Right lobe of liver (tissue), 6 donors: ENCODE data around the gene BOC. TPM values are rescaled to one million over a fixed set of nuclear protein-coding genes. Genes with fewer than 3 reads are reported as not detected.

Source experiments
- ATAC-seq, 4 donors: fragments of 200-7000 bp; cut with Tn5 transposase; one replicate each; pipeline ENCODE4 v1.9.1; 2020; ENCODE audit warnings: mild to moderate bottlenecking in 4 of 4, moderate library complexity in 4 of 4
- DNase-seq, 3 donors: peaks; one replicate each; pipeline ENCODE4 v3.0.0-alpha.2; 2020
- H3K27ac ChIP-seq, 3 donors: fragments of 200-600 bp; one replicate each; pipeline ENCODE4 v1.8.0; 2022
- H3K27me3 ChIP-seq, 2 donors: fragments of 200-600 bp; one replicate each; pipeline ENCODE4 v1.8.0; 2022
- H3K36me3 ChIP-seq, 4 donors: fragments of 200-600 bp; sonication (generic) in 1 of 4; one replicate each; pipeline versions ENCODE4 v1.5.1 to v1.8.0; 2017 to 2022; ENCODE audit warnings: control low read depth in 1 of 4
- H3K4me1 ChIP-seq, 4 donors: fragments of 200-600 bp; sonication (generic) in 1 of 4; one replicate each; pipeline versions ENCODE4 v1.5.1 to v1.8.0; 2017 to 2022; ENCODE audit warnings: control low read depth in 1 of 4
- H3K4me3 ChIP-seq, 3 donors: fragments of 200-600 bp; one replicate each; pipeline ENCODE4 v1.8.0; 2022
- H3K9me3 ChIP-seq, 4 donors: fragments of 200-600 bp; sonication (generic) in 1 of 4; one replicate each; pipeline versions ENCODE4 v1.5.1 to v1.8.0; 2017 to 2022; ENCODE audit warnings: control low read depth in 1 of 4
- CTCF ChIP-seq, 4 donors: fragments of 200-600 bp in 3 of 4; fragments of 450-650 bp in 1 of 4; IDR thresholded peaks; one replicate each; pipeline versions ENCODE4 v1.5.1 to v1.8.0; 2016 to 2022; ENCODE audit warnings: antibody characterized with exemption in 4 of 4, mild to moderate bottlenecking in 2 of 4
- POLR2A ChIP-seq: fragments of 450-650 bp; IDR thresholded peaks from one replicate; pipeline ENCODE4 v1.6.1; 2017; ENCODE audit warnings: antibody characterized with exemption, mild to moderate bottlenecking
- WGBS: methylation state at CpG from one replicate; pipeline ENCODE4 v1.1.6; 2018; ENCODE audit warnings: low coverage, low lambda C conversion rate; ENCODE audit not compliant: insufficient coverage; ENCODE audit errors: missing lambda C conversion rate; 5-methylcytosine and 5-hydroxymethylcytosine counted together
- intact Hi-C, 2 donors: fragments of 100-400 bp; cut with DNase I; formaldehyde crosslinking; loops; one replicate each; pipeline versions ENCODE4 v1.11.2 to v1.14.1; 2022
- total RNA-seq, 6 experiments: library from RNA; depleted of rRNA in 2 of 6; stranded (reverse); fragments of >200 nt in 2 of 6; fragmentation: NEBNext Ultra II Directional in 3 of 6; extraction: Animal tissue kit (Norgen Biotek cat#: 25700) in 3 of 6; gene quantifications; one replicate each; pipeline versions ENCODE4 v1.1.0 to v1.2.4, GENCODE V29; 2016 to 2023
- donor health status: DM: no; HTN: yes; CAD: no.
- donor health status: DM: no; HTN: no; CAD: no.
- donor health status: DM: no; HTN: no; CAD: no.
- donor health status: DM: no; HTN: yes; CAD: no.
- donor health status: DM: no; HTN: yes; CAD: no.

The BOC gene
- total RNA-seq, 6 experiments from 2014 or later = 0.22 to 0.86 (median 0.49) TPM

GRCh38 chr3:113261063-113261625 is 49.8 kb downstream of the BOC start:
- Histone ChIP-seq H3K4me1 (no peaks in the 10 kb centered on the region), H3K9me3 (no peaks in the 10 kb centered on the region), H3K4me3 (no peak overlapping the region), H3K36me3 (no peaks in the 10 kb centered on the region), H3K27ac (no peak overlapping the region), H3K27me3 (no peaks in the 10 kb centered on the region)
- intact Hi-C loops = no loop called here
- no peak for DNase-seq
- 74% methylated on average over 5 of the region's 6 CpGs for WGBS
- no peak for TF ChIP-seq POLR2A
- no peak for TF ChIP-seq CTCF (IDR thresholded peaks at IDR 0.05)
- ATAC-seq = no peak

- Histone ChIP-seq H3K27ac (no peak overlapping the region), H3K4me1 (no peaks in the 10 kb centered on the region), H3K4me3 (no peak overlapping the region), H3K9me3 (no peaks in the 10 kb centered on the region), H3K27me3 (no peaks in the 10 kb centered on the region), H3K36me3 (no peaks in the 10 kb centered on the region)
- intact Hi-C loops = no loop called here
- ATAC-seq (peak in 2 of 4 donors; percentile 57 to 63), DNase-seq (no peak)
- TF ChIP-seq CTCF (IDR thresholded peaks at IDR 0.05) (no peak), POLR2A (no peak)
- WGBS = 40% methylated on average over 1 of the region's 1 CpG
Measured at GRCh38 chr3:113261626-113262303, 50.4 kb downstream of the BOC start.

- DNase-seq (no peak), ATAC-seq (no peak)
- WGBS = 55% methylated on average over 2 of the region's 2 CpGs
- Histone ChIP-seq H3K9me3 (no peaks in the 10 kb centered on the region), H3K27me3 (no peaks in the 10 kb centered on the region), H3K27ac (no peak overlapping the region), H3K4me1 (no peaks in the 10 kb centered on the region), H3K4me3 (no peak overlapping the region), H3K36me3 (no peaks in the 10 kb centered on the region)
- intact Hi-C loops = no loop called here
- TF ChIP-seq CTCF (IDR thresholded peaks at IDR 0.05) = no peak
- no peak for TF ChIP-seq POLR2A
Measured at GRCh38 chr3:113262304-113262665, 50.9 kb downstream of the BOC start.

- no peak for DNase-seq
- TF ChIP-seq POLR2A (no peak), CTCF (IDR thresholded peaks at IDR 0.05) (no peak)
- Histone ChIP-seq H3K27me3 (no peaks in the 10 kb centered on the region), H3K4me1 (no peaks in the 10 kb centered on the region), H3K27ac (no peak overlapping the region), H3K36me3 (no peaks in the 10 kb centered on the region), H3K4me3 (no peak overlapping the region), H3K9me3 (no peaks in the 10 kb centered on the region)
- intact Hi-C loops = no loop called here
- ATAC-seq = no peak
- no CpG with 5 or more reads among the region's 2 CpGs for WGBS
Measured at GRCh38 chr3:113263020-113263419, 51.7 kb downstream of the BOC start.
